ENCODE results near the gene CCL21. TPM values are rescaled to one million over a fixed set of nuclear protein-coding genes. Genes with fewer than 3 reads are reported as not detected.

Gene CCL21
- total and polyA plus RNA-seq, 2 of the 13 experiments (the other 11 are each of a cell fraction or from before 2014, with no cell fraction given) = not detected

GRCh38 chr9:34675048-34675714 lies 34.8 kb downstream of the CCL21 start (continued):
- peak in 1 of 2 experiments; percentile 57; a peak in 1 of 4 replicates for TF ChIP-seq KLF16 (CRISPR knock-in tag; IDR thresholded peaks at IDR 0.05)
- peak; percentile 39; the same call in 1 of the 2 replicates for TF ChIP-seq HDAC1 (CRISPR knock-in tag; IDR thresholded peaks at IDR 0.05)
- peak; percentile 41 for TF ChIP-seq TBL1XR1 (IDR thresholded peaks at IDR 0.05; ENCODE audit: borderline replicate concordance, low read length, partially characterized antibody)
- no peak for TF ChIP-seq PRPF4 (IDR thresholded peaks at IDR 0.05; ENCODE audit: low read depth, low read length, poor library complexity, severe bottlenecking)
- TF ChIP-seq ZBTB10 (CRISPR knock-in tag; IDR thresholded peaks at IDR 0.05; ENCODE audit: borderline replicate concordance) = 0 out of 2 replicates have a peak, but pooled peaks have one; percentile 19
- TF ChIP-seq ZNF468 (CRISPR knock-in tag; IDR thresholded peaks at IDR 0.05) = no peak
- no peak for TF ChIP-seq ZSCAN31 (CRISPR knock-in tag; IDR thresholded peaks at IDR 0.05; ENCODE audit: low read depth)
- TF ChIP-seq SMAD3 (CRISPR knock-in tag; IDR thresholded peaks at IDR 0.05) = peak; percentile 57; the same call in 1 of the 2 replicates
- peak; percentile 22; the same call in 1 of the 2 replicates for TF ChIP-seq ARID5B (CRISPR knock-in tag; IDR thresholded peaks at IDR 0.05)
- TF ChIP-seq ARID4A (CRISPR knock-in tag; IDR thresholded peaks at IDR 0.05; ENCODE audit: borderline replicate concordance) = peak; percentile 19; the same call in 1 of the 2 replicates
- TF ChIP-seq IRF9 (CRISPR knock-in tag; IDR thresholded peaks at IDR 0.05; ENCODE audit: borderline replicate concordance) = no peak
- TF ChIP-seq SALL2 (CRISPR knock-in tag; IDR thresholded peaks at IDR 0.05) = 0 out of 2 replicates have a peak, but pooled peaks have one; percentile 57
- TF ChIP-seq BORCS8-MEF2B (CRISPR knock-in tag; IDR thresholded peaks at IDR 0.05) = 0 out of 2 replicates have a peak, but pooled peaks have one; percentile 53
